ENCODE data around the gene AMY1A.
"Not testable (repeated sequence)": the region's sequence is repeated elsewhere in the genome, so short reads cannot be mapped to it uniquely, and the experiment has no call there.

Gene AMY1A

GRCh38 chr1:103655460-103655859 is at the start of gene AMY1A:
AMY1A (plus strand) TSS chr1:103655760; CDS start chr1:103656331, 571 bp downstream.
- in situ Hi-C loops (cut with MboI; ENCODE audit: low sequenced_read_pairs) = not testable (repeated sequence)

GRCh38 chr1:103616362-103616761 is 39.2 kb upstream of the AMY1A start:
- in situ Hi-C loops (cut with MboI; ENCODE audit: low sequenced_read_pairs) = no loop called here

DNA sequence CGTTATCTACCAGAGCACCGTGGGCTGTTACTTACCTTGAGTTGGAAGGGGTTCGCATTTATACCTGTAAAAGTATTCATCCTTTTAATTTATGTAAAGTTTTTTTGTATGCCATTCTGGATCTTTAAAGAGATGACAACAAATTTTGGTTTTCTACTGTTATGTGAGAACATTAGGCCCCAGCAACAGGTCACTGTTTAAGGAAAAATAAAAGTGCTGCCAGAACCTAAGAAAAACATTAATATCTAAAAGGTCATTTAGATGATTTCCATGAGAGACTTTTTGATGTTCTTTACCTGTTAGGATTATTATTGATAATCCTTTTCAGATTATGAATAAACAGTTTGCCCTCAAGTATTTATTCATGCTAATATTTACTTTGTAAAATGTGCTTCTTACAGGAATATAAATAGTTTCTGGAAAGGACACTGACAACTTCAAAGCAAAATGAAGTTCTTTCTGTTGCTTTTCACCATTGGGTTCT is 38.5 kb upstream of the AMY1A start, which contains the start of gene AMY2A:
Gene AMY2A (plus strand): TSS at position 434 of the 484 bp plus-strand sequence. CDS start 14 bp downstream, at position 448.
- in situ Hi-C loops (cut with MboI; ENCODE audit: low sequenced_read_pairs) = not testable (repeated sequence)

GRCh38 chr1:103627436-103627835 is 28.1 kb upstream of the AMY1A start:
- in situ Hi-C loops (cut with MboI; ENCODE audit: low sequenced_read_pairs) = not testable (repeated sequence)

DNA sequence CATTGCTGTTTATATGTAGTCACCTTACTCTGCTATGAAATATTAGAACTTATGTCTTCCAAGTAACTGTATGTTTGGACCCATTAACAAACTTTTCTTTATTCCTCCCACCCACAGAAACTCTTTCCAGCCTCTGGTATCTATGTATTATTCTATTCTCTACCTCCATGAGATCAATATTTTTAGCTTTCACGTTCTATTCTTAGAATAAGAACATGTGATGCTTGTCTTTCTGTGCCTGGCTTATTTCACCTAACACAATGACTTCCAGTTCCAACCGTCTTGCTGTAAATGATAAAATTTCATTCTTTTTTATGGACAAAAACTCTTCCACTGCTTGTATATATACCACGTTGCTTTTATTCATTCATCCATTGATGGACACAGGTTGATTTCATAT is 14.4 kb upstream of the AMY1A start:
- in situ Hi-C loops (cut with MboI; ENCODE audit: low sequenced_read_pairs) = not testable (repeated sequence)

DNA sequence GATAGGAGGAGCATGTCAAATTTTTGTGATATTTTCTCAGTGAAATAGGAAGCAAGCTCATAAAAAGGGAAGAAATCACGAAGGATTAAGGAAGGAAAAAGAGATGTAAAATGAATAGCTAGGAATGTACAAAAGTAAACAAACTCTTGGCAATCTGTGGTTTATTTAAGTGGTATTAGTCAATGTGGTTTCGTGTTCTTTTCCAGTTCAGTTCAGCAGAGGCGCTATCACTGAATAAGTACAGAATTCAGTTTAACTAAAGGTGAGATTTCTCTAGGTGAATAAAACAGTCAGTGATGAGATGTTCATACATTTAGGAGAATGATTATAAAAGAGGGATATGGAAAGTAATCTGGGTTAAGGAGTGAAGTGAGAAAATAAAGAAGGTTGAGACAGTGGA is 11.7 kb upstream of the AMY1A start:
- in situ Hi-C loops (cut with MboI; ENCODE audit: low sequenced_read_pairs) = not testable (repeated sequence)

DNA sequence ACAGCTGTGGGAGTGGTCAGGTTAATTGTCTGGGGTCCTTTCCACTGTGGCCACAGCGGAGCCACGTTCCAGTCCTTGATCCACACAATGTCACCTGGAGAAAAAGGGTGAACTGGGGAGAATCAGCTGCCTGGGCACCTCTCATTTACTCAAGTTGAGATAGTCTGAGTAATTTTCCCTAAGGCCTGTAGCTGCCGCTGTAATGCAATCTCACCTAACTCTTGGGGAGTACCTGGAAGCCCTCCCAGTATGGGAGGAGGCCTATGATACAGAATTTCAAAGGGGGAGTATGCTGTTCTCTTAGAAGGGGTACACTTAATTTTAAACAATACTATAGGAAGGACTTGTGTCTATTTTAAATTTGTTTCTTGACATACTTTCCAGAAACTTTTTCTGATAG is 5.3 kb upstream of the AMY1A start:
- in situ Hi-C loops (cut with MboI; ENCODE audit: low sequenced_read_pairs) = not testable (repeated sequence)

- in situ Hi-C loops (cut with MboI; ENCODE audit: low sequenced_read_pairs) = not testable (repeated sequence)
Observed at GRCh38 chr1:103650889-103651288, 4.7 kb upstream of the AMY1A start.

DNA sequence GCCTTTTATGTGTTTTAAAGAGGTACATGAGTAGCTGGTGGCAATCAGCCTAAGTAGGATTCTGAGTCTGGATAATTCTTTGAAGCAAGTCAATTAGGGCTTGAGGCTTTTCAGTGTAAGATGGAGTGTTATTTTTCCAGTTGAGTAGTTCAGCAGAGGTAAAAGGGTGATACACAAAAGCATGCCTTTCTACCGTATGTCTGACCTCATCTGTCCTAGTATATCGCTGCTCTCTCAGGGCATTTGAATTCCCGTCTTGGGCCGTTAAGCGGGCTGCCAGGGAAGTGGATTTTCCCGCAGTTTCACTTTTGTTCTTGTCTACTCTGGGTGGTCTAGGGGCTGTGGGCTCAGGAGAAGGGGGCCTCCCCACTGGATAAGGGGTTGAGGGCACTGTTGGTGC is 1.4 kb upstream of the AMY1A start:
- in situ Hi-C loops (cut with MboI; ENCODE audit: low sequenced_read_pairs) = not testable (repeated sequence)

DNA sequence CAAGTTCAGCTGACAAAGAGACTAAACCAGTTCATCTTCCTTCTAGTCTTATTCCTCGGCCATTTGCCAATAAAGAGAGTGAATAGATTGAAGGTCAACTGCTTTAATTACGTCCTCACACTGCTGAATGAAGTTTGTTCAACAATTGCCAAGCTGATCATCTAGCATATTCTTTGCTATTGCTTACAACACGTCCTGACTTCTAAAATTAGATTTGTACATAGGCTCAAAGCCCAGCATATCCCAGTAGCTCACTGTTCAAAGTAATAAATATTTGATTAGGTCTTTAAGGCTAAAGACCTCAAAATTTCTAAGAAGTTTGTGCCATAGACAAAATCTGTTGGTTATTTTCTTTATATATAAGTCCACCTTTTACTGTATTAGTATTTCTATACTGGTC is 20.8 kb downstream of the AMY1A start:
- in situ Hi-C loops (cut with MboI; ENCODE audit: low sequenced_read_pairs) = not testable (repeated sequence)

GRCh38 chr1:103696110-103696509 is 40.5 kb downstream of the AMY1A start, which contains the start of gene AMY1B:
AMY1B (minus strand) TSS chr1:103696210; CDS start chr1:103695639, 571 bp downstream.
- in situ Hi-C loops (cut with MboI; ENCODE audit: low sequenced_read_pairs) = not testable (repeated sequence)

DNA sequence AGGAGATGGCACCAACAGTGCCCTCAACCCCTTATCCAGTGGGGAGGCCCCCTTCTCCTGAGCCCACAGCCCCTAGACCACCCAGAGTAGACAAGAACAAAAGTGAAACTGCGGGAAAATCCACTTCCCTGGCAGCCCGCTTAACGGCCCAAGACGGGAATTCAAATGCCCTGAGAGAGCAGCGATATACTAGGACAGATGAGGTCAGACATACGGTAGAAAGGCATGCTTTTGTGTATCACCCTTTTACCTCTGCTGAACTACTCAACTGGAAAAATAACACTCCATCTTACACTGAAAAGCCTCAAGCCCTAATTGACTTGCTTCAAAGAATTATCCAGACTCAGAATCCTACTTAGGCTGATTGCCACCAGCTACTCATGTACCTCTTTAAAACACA is 41.9 kb downstream of the AMY1A start:
- in situ Hi-C loops (cut with MboI; ENCODE audit: low sequenced_read_pairs) = not testable (repeated sequence)

- in situ Hi-C loops (cut with MboI; ENCODE audit: low sequenced_read_pairs) = not testable (repeated sequence)
Observed at GRCh38 chr1:103700669-103701068, 45.1 kb downstream of the AMY1A start.

DNA sequence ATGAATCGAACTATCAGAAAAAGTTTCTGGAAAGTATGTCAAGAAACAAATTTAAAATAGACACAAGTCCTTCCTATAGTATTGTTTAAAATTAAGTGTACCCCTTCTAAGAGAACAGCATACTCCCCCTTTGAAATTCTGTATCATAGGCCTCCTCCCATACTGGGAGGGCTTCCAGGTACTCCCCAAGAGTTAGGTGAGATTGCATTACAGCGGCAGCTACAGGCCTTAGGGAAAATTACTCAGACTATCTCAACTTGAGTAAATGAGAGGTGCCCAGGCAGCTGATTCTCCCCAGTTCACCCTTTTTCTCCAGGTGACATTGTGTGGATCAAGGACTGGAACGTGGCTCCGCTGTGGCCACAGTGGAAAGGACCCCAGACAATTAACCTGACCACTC is 45.7 kb downstream of the AMY1A start:
- in situ Hi-C loops (cut with MboI; ENCODE audit: low sequenced_read_pairs) = not testable (repeated sequence)

DNA sequence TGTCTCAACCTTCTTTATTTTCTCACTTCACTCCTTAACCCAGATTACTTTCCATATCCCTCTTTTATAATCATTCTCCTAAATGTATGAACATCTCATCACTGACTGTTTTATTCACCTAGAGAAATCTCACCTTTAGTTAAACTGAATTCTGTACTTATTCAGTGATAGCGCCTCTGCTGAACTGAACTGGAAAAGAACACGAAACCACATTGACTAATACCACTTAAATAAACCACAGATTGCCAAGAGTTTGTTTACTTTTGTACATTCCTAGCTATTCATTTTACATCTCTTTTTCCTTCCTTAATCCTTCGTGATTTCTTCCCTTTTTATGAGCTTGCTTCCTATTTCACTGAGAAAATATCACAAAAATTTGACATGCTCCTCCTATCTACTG is 52.1 kb downstream of the AMY1A start:
- in situ Hi-C loops (cut with MboI; ENCODE audit: low sequenced_read_pairs) = not testable (repeated sequence)

GRCh38 chr1:103710381-103710780 is 54.8 kb downstream of the AMY1A start:
- in situ Hi-C loops (cut with MboI; ENCODE audit: low sequenced_read_pairs) = not testable (repeated sequence)

Data from hTERT RPE-1 (cell line).